ENCODE data around the gene TECTB. TPM values are rescaled to one million over a fixed set of nuclear protein-coding genes. Genes with fewer than 3 reads are reported as not detected.
A peak's percentile ranks its signal among the peaks of the same experiment; 100 is the strongest.

The TECTB gene
- total RNA-seq, 2 donors from 2014 or later: not detected

GRCh38 chr10:112288486-112288885, 5.3 kb downstream of the TECTB start:
- Mint-ChIP-seq H3K27ac (no peak overlapping the region), H3K4me3 (no peak overlapping the region), H3K4me1 (peaks cover 2% of the 10 kb centered on the region), H3K27me3 (ENCODE audit: insufficient read depth) (peaks cover 27% of the 10 kb centered on the region), H3K9me3 (no peaks in the 10 kb centered on the region), H3K36me3 (ENCODE audit: low read depth) (no peaks in the 10 kb centered on the region)
- Histone ChIP-seq H3K9ac (ENCODE audit: extremely low read depth, low read length, poor library complexity, severe bottlenecking) (no peak overlapping the region), H3K36me3 (ENCODE audit: control insufficient read depth, insufficient read depth, low read length) (no peaks in the 10 kb centered on the region), H3K4me1 (ENCODE audit: control insufficient read depth, insufficient read depth, low read length) (no peaks in the 10 kb centered on the region), H3K27me3 (ENCODE audit: control insufficient read depth, insufficient read depth, low read length, poor library complexity, severe bottlenecking) (peaks cover 19% of the 10 kb centered on the region), H3K27ac (ENCODE audit: low read depth, low read length) (peak overlapping the region; percentile 53), H3K9me3 (ENCODE audit: control insufficient read depth, low read length) (no peaks in the 10 kb centered on the region), H3K4me3 (ENCODE audit: low read length) (no peak overlapping the region)
- no peak for DNase-seq
- WGBS, 2 experiments (ENCODE audit: insufficient coverage in 1 of 2, insufficient read length in 1 of 2): 34 to 76% methylated on average over 3 of the region's 3 CpGs
- TF ChIP-seq CTCF (conservative IDR thresholded peaks at IDR 0.05): no peak

DNA sequence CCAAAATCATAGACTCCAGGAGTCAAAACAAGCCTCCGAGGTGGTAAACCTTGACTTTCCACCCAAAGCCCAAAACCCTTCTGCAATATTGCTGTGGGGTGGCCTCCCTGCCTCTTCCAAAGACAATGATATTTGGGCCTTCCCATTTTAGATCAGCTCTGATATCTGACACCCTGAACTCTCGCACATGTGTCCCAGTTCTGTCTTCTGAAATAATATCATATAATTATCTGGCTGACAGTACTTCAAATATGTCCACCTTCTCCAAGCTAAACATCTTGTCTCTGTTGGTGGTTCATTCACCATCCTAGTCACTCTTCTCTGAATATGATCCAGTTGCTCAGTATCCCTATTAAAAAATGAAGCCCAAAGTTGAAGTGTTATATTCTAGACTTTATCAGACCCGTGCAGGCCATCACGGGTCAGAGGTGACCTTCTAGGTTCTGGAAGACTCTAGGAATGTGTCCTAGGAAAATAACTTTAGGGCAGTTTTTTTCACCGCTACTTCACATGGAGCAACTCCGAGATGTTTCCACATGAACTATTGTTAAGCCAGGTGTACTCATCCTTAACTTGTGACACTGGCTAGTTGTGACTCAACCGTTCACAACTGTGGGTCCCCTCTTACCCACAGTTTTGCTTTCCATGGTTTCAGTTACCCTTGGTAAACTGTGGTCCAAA, 6.3 kb downstream of the TECTB start:
- peaks cover 2% of the 10 kb centered on the region for H3K4me1 Mint-ChIP-seq
- H3K27ac ChIP-seq (ENCODE audit: low read depth, low read length): no peak overlapping the region
- H3K4me3 Mint-ChIP-seq: no peak overlapping the region
- no peak for TF ChIP-seq CTCF (conservative IDR thresholded peaks at IDR 0.05)
- no peaks in the 10 kb centered on the region for H3K36me3 ChIP-seq (ENCODE audit: control insufficient read depth, insufficient read depth, low read length)
- H3K4me1 ChIP-seq (ENCODE audit: control insufficient read depth, insufficient read depth, low read length): no peaks in the 10 kb centered on the region
- no peak overlapping the region for H3K27ac Mint-ChIP-seq
- peaks cover 13% of the 10 kb centered on the region for H3K27me3 ChIP-seq (ENCODE audit: control insufficient read depth, insufficient read depth, low read length, poor library complexity, severe bottlenecking)
- no peaks in the 10 kb centered on the region for H3K36me3 Mint-ChIP-seq (ENCODE audit: low read depth)
- no peak overlapping the region for H3K4me3 ChIP-seq (ENCODE audit: low read length)
- peaks cover 28% of the 10 kb centered on the region for H3K27me3 Mint-ChIP-seq (ENCODE audit: insufficient read depth)
- 94 to 99% methylated on average over 7 of the region's 7 CpGs for WGBS, 2 experiments (ENCODE audit: insufficient coverage in 1 of 2, insufficient read length in 1 of 2)
- H3K9me3 ChIP-seq (ENCODE audit: control insufficient read depth, low read length): no peaks in the 10 kb centered on the region
- no peaks in the 10 kb centered on the region for H3K9me3 Mint-ChIP-seq
- DNase-seq: no peak
- H3K9ac ChIP-seq (ENCODE audit: extremely low read depth, low read length, poor library complexity, severe bottlenecking): no peak overlapping the region

- H3K9ac ChIP-seq (ENCODE audit: extremely low read depth, low read length, poor library complexity, severe bottlenecking): no peak overlapping the region
- DNase-seq: no peak
- no peaks in the 10 kb centered on the region for H3K9me3 ChIP-seq (ENCODE audit: control insufficient read depth, low read length)
- Mint-ChIP-seq H3K27ac (no peak overlapping the region), H3K4me1 (peaks cover 2% of the 10 kb centered on the region), H3K4me3 (no peak overlapping the region), H3K27me3 (ENCODE audit: insufficient read depth) (peaks cover 24% of the 10 kb centered on the region), H3K36me3 (ENCODE audit: low read depth) (no peaks in the 10 kb centered on the region), H3K9me3 (no peaks in the 10 kb centered on the region)
- peaks cover 11% of the 10 kb centered on the region for H3K27me3 ChIP-seq (ENCODE audit: control insufficient read depth, insufficient read depth, low read length, poor library complexity, severe bottlenecking)
- no peak overlapping the region for H3K4me3 ChIP-seq (ENCODE audit: low read length)
- no peaks in the 10 kb centered on the region for H3K36me3 ChIP-seq (ENCODE audit: control insufficient read depth, insufficient read depth, low read length)
- TF ChIP-seq CTCF (conservative IDR thresholded peaks at IDR 0.05): no peak
- WGBS, 2 experiments (ENCODE audit: insufficient coverage in 1 of 2, insufficient read length in 1 of 2): 94% methylated on average over 2 of the region's 2 CpGs; no CpG with 5 or more reads in 1 of the 2 experiments
- no peak overlapping the region for H3K27ac ChIP-seq (ENCODE audit: low read depth, low read length)
- H3K4me1 ChIP-seq (ENCODE audit: control insufficient read depth, insufficient read depth, low read length): no peaks in the 10 kb centered on the region
Measured at GRCh38 chr10:112290054-112290373, 6.8 kb downstream of the TECTB start.

Measured in endodermal cell (in vitro differentiated cells).